K562 (cell line): ENCODE data around the gene DCLK3. TPM values are rescaled to one million over a fixed set of nuclear protein-coding genes. Genes with fewer than 3 reads are reported as not detected.
A peak's percentile ranks its signal among the peaks of the same experiment; 100 is the strongest.

ENCODE experiments used
- ATAC-seq: fragments of 200-7000 bp; cut with Tn5 transposase; 3 replicates; pipeline ENCODE4 v1.9.1; 2020; ENCODE audit warnings: moderate library complexity
- BruUV-seq: library from RNA; stranded (reverse); fragments of 400-500 nt; replicated peaks from 2 replicates; lab custom pipeline; 2021; lab: Mats Ljungman, UMichigan
- CTCF ChIA-PET: fragments of 300-600 bp; formaldehyde crosslinking; extraction: SDS; loops from one replicate; lab custom pipeline; 2021; ENCODE audit warnings: low intra/inter-chr PET ratio; lab: Yijun Ruan, JAX
- POLR2A ChIA-PET: fragments of 300-600, 350-650 bp; sonication (Branson Sonifier 250); formaldehyde crosslinking; extraction: SDS; loops from one replicate; lab custom pipeline; 2021; ENCODE audit warnings: antibody characterized with exemption, inconsistent platforms; lab: Yijun Ruan, JAX
- DNase-seq, 4 experiments: peaks; one replicate each; pipeline versions ENCODE4 v3.0.0 to v3.0.0-alpha.2; 2011 to 2018; ENCODE audit warnings: low spot score in 3 of 4, mixed read lengths in 3 of 4; ENCODE audit errors: extremely low read depth in 1 of 4
- FAIRE-seq: peaks from 2 replicates; lab custom pipeline; 2011; peaks lifted over from hg19 to GRCh38; lab: Jason Lieb, UNC
- H2AFZ ChIP-seq: 2 replicates; pipeline ENCODE4 v1.6.0; 2011; ENCODE audit warnings: low read depth, low read length, control low read depth, inconsistent platforms
- H3K27ac ChIP-seq: fragments of 200-600 bp; 3 replicates; pipeline ENCODE4 v1.8.0; 2011; ENCODE audit warnings: low read depth, mild to moderate bottlenecking, control low read depth, inconsistent platforms, low read length, moderate library complexity, mixed read lengths; ENCODE audit errors: extremely low read depth
- H3K27me3 ChIP-seq, 2 experiments: fragments of 300-600 bp in 1 of 2; 2 replicates in 1 of 2; 3 replicates in 1 of 2; pipeline versions ENCODE4 v1.6.0 to v1.8.0; 2011; ENCODE audit warnings: inconsistent platforms in 2 of 2, low read length in 2 of 2, mild to moderate bottlenecking in 1 of 2, mixed read lengths in 1 of 2, moderate library complexity in 1 of 2; ENCODE audit not compliant: control insufficient read depth in 2 of 2, insufficient read depth in 2 of 2
- H3K36me3 ChIP-seq: fragments of 300-600 bp; 3 replicates; pipeline ENCODE4 v1.8.0; 2011; ENCODE audit warnings: mild to moderate bottlenecking, low read length, inconsistent platforms; ENCODE audit not compliant: control insufficient read depth, insufficient read depth
- H3K4me1 ChIP-seq, 2 experiments: fragments of 200-600 bp in 1 of 2; replicated peaks in 1 of 2; 2 replicates in 1 of 2; 3 replicates in 1 of 2; pipeline versions ENCODE4 v1.5.1 to v1.8.0; 2011; ENCODE audit warnings: inconsistent platforms in 2 of 2, low read length in 2 of 2, mild to moderate bottlenecking in 1 of 2, mixed read lengths in 1 of 2, moderate library complexity in 1 of 2; ENCODE audit not compliant: control insufficient read depth in 2 of 2, insufficient read depth in 2 of 2
- H3K4me2 ChIP-seq: 2 replicates; pipeline ENCODE4 v1.6.1; 2011; ENCODE audit warnings: low read length, control low read depth, inconsistent platforms, mixed read lengths; ENCODE audit not compliant: insufficient read depth
- H3K4me3 ChIP-seq: fragments of 200-600 bp; sonication (generic), shearing (Covaris generic); 2 replicates; pipeline ENCODE4 v1.5.1; 2016; ENCODE audit warnings: control low read depth, inconsistent platforms
- H3K79me2 ChIP-seq: fragments of 200-600 bp; 3 replicates; pipeline ENCODE4 v1.8.0; 2011; ENCODE audit warnings: low read length, inconsistent platforms; ENCODE audit not compliant: control insufficient read depth, insufficient read depth
- H3K9ac ChIP-seq, 2 experiments: 2 replicates each; pipeline versions ENCODE4 v1.6.0 to v1.6.1; 2011; ENCODE audit warnings: low read depth in 2 of 2, low read length in 2 of 2, control low read depth in 1 of 2, inconsistent platforms in 1 of 2, mild to moderate bottlenecking in 1 of 2, mixed read lengths in 1 of 2; ENCODE audit not compliant: insufficient read depth in 1 of 2
- H3K9me1 ChIP-seq: one replicate; pipeline ENCODE4 v1.6.0; 2011; ENCODE audit warnings: inconsistent platforms, mild to moderate bottlenecking, low read length, moderate library complexity; ENCODE audit not compliant: control insufficient read depth, insufficient read depth
- H3K9me3 ChIP-seq: replicated peaks from 2 replicates; pipeline ENCODE4 v1.5.1; 2011; ENCODE audit warnings: low read depth, low read length, inconsistent platforms; ENCODE audit not compliant: control insufficient read depth, insufficient read depth
- H4K20me1 ChIP-seq: replicated peaks from 2 replicates; pipeline ENCODE4 v1.6.1; 2011; ENCODE audit warnings: low read length, inconsistent platforms, mixed read lengths; ENCODE audit not compliant: control insufficient read depth, insufficient read depth
- CEBPG ChIP-seq, 3 experiments: fragments of 200-800 bp in 1 of 3; sonication (Bioruptor generic) in 1 of 3; sonication (generic) in 1 of 3; formaldehyde crosslinking in 1 of 3; IDR thresholded peaks in 2 of 3; conservative IDR thresholded peaks in 1 of 3; 2 replicates each; pipeline versions ENCODE4 v1.6.1 to v1.8.0; 2016 to 2022; ENCODE audit warnings: missing compliant biosample characterization in 2 of 3, missing genetic modification characterization in 2 of 3, mild to moderate bottlenecking in 1 of 3, missing genetic modification reagents in 1 of 3
- CHD1 ChIP-seq: fragments of 200-600 bp; sonication (generic); IDR thresholded peaks from one replicate; pipeline ENCODE4 v1.6.1; 2012; ENCODE audit warnings: mild to moderate bottlenecking, moderate library complexity, low read length, inconsistent platforms
- MEIS2 ChIP-seq: fragments of 450-650 bp; IDR thresholded peaks from 2 replicates; pipeline ENCODE4 v1.6.1; 2014; ENCODE audit warnings: mild to moderate bottlenecking; ENCODE audit not compliant: partially characterized antibody
- NR3C1 ChIP-seq: sonication (generic); formaldehyde crosslinking; IDR thresholded peaks from 2 replicates; pipeline ENCODE4 v1.8.1; 2022; ENCODE audit warnings: missing genetic modification reagents
- THRB ChIP-seq: fragments of 450-650 bp; formaldehyde crosslinking; conservative IDR thresholded peaks from 2 replicates; pipeline ENCODE4 v1.4.0; 2022; ENCODE audit warnings: mild to moderate bottlenecking, missing genetic modification characterization
- WGBS: fragments of 100-300 bp; shearing (Covaris generic); methylation state at CpG from one replicate; pipeline ENCODE4 v1.1.6; 2016; ENCODE audit warnings: low coverage, mixed read lengths; ENCODE audit not compliant: insufficient coverage; ENCODE audit errors: missing lambda C conversion rate; 5-methylcytosine and 5-hydroxymethylcytosine counted together
- in situ Hi-C: fragments of 300-500 bp; cut with MboI; formaldehyde crosslinking; loops from 4 replicates; pipeline ENCODE4 v1.15.0; 2018; ENCODE audit warnings: inconsistent platforms, mixed read lengths
- intact Hi-C: fragments of 100-400 bp; cut with micrococcal nuclease; formaldehyde crosslinking; loops from 2 replicates; pipeline ENCODE4 v1.14.2; 2022
- polyA plus RNA-seq, 8 experiments: library from polyadenylated mRNA; depleted of rRNA in 4 of 8; stranded (reverse) in 5 of 8; unstranded in 3 of 8; fragments of >200 nt; fragmentation: Nextera tagmentation in 2 of 8; fragmentation: Illumina TruSeq in 1 of 8; extraction: Ambion mirVana in 2 of 8; extraction: Trizol in 1 of 8; gene quantifications; 2 replicates each; pipeline versions ENCODE4 v1.2.1 to v1.2.3, GENCODE V29; 2011 to 2014; ENCODE audit warnings: inconsistent platforms in 1 of 8, missing spikeins in 1 of 8
- total RNA-seq, 7 experiments: library from RNA; depleted of rRNA in 6 of 7; stranded (reverse); fragments of >200 nt in 6 of 7; fragmentation: Illumina TruSeq in 2 of 7; extraction: Trizol in 2 of 7; gene quantifications; 2 replicates each; pipeline versions ENCODE4 v1.2.1 to v1.2.3, GENCODE V29; 2011 to 2021; ENCODE audit warnings: low replicate concordance in 1 of 7

Gene DCLK3
- total and polyA plus RNA-seq, 9 of the 15 experiments (the other 6 are each of a cell fraction or from before 2014, with no cell fraction given) = not detected

GRCh38 chr3:36776436-36776835 is 12.1 kb upstream of the DCLK3 start:
- Histone ChIP-seq H4K20me1 (no peaks in the 10 kb centered on the region), H3K4me2 (no peak overlapping the region), H3K4me3 (no peak overlapping the region), H3K9me3 (no peaks in the 10 kb centered on the region), H3K79me2 (no peaks in the 10 kb centered on the region), H3K9me1 (no peaks in the 10 kb centered on the region), H3K9ac (no peak overlapping the region), H3K36me3 (no peaks in the 10 kb centered on the region), H3K4me1 (no peaks in the 10 kb centered on the region), H3K27me3 (no peaks in the 10 kb centered on the region), H2AFZ (no peak overlapping the region), H3K27ac (no peak overlapping the region)
- no peak for ATAC-seq
- ChIA-PET POLR2A (interaction anchor here (0.8 to 1.5 kb wide), 3 partner anchors 9 to 18 kb away, joined by 3 to 4 read pairs (median 3); no protein-coding TSS in a partner anchor), CTCF (no interaction called here)
- FAIRE-seq = no peak
- 0% methylated on average over 2 of the region's 2 CpGs for whole genome bisulfite sequencing
- no peak for DNase-seq
- TF ChIP-seq CEBPG (CRISPR knock-in tag; IDR thresholded peaks at IDR 0.05) = no peak
- peak in 1 of 2 experiments; percentile 30; a peak in 1 of 4 replicates for TF ChIP-seq CEBPG (tag; conservative IDR thresholded peaks at IDR 0.05 in 1 of 2, IDR thresholded peaks at IDR 0.05 in 1 of 2)
- TF ChIP-seq MEIS2 = no peak
- TF ChIP-seq CHD1 = no peak
- no peak for TF ChIP-seq THRB
- no peak for TF ChIP-seq NR3C1 (CRISPR knock-in tag)
- in situ Hi-C loops = no loop called here
- no TSS peak for BruUV-seq
- intact Hi-C loops = no loop called here
